ENCODE measurements around the gene CES4A.

Gene CES4A

GRCh38 chr16:67055712-67056487, 67.5 kb downstream of the CES4A start:
- ATAC-seq: peak; percentile 99
- TF ChIP-seq SNAI2 (CRISPR knock-in tag; IDR thresholded peaks at IDR 0.05) (no peak), GLIS3 (CRISPR knock-in tag; IDR thresholded peaks at IDR 0.05) (no peak), POU6F1 (CRISPR knock-in tag; IDR thresholded peaks at IDR 0.05; ENCODE audit: borderline replicate concordance, low read depth) (0 out of 2 replicates have a peak, but pooled peaks have one; percentile 15), TOX (CRISPR knock-in tag; IDR thresholded peaks at IDR 0.05; ENCODE audit: borderline replicate concordance) (peak; percentile 35; the same call in 1 of the 2 replicates), PATZ1 (CRISPR knock-in tag; IDR thresholded peaks at IDR 0.05; ENCODE audit: borderline replicate concordance) (no peak; the same call in 1 of the 2 replicates), ESRRG (CRISPR knock-in tag; IDR thresholded peaks at IDR 0.05) (no peak), ISL1 (CRISPR knock-in tag; IDR thresholded peaks at IDR 0.05) (peak; percentile 53), ZFP30 (CRISPR knock-in tag; IDR thresholded peaks at IDR 0.05) (no peak), ZC3H10 (CRISPR knock-in tag; IDR thresholded peaks at IDR 0.05) (0 out of 2 replicates have a peak, but pooled peaks have one; percentile 36)
